HepG2 (cell line): Measurements from ENCODE around the gene IL22RA1. TPM values are rescaled to one million over a fixed set of nuclear protein-coding genes. Genes with fewer than 3 reads are reported as not detected.
A peak's percentile ranks its signal among the peaks of the same experiment; 100 is the strongest.

Experiments
- ERF ChIP-seq: IDR thresholded peaks from 2 replicates; pipeline ENCODE4 v1.6.1; 2018; ENCODE audit warnings: missing biosample characterization, missing genetic modification reagents
- FOXA3 ChIP-seq: IDR thresholded peaks from 2 replicates; pipeline ENCODE4 v1.6.1; 2016; ENCODE audit warnings: missing genetic modification reagents, missing compliant biosample characterization
- FOXM1 ChIP-seq: sonication (generic); formaldehyde crosslinking; IDR thresholded peaks from 2 replicates; pipeline ENCODE4 v1.5.0; 2020; ENCODE audit warnings: missing genetic modification reagents
- FOXP1 ChIP-seq, 2 experiments: fragments of 450-650 bp in 1 of 2; IDR thresholded peaks; 2 replicates each; pipeline ENCODE4 v1.6.1; 2017 to 2018; ENCODE audit warnings: antibody characterized with exemption in 1 of 2
- HMG20A ChIP-seq: IDR thresholded peaks from 2 replicates; pipeline ENCODE4 v1.6.1; 2016; ENCODE audit warnings: borderline replicate concordance
- KDM3A ChIP-seq: IDR thresholded peaks from 2 replicates; pipeline ENCODE4 v1.6.1; 2018; ENCODE audit warnings: low read depth, missing compliant biosample characterization
- MED1 ChIP-seq: sonication (generic); formaldehyde crosslinking; IDR thresholded peaks from 2 replicates; pipeline ENCODE4 v1.4.0; 2020; ENCODE audit warnings: missing genetic modification reagents
- MEIS2 ChIP-seq: sonication (generic); formaldehyde crosslinking; IDR thresholded peaks from 2 replicates; pipeline ENCODE4 v1.9.0; 2021; ENCODE audit warnings: mild to moderate bottlenecking, missing genetic modification reagents
- MIXL1 ChIP-seq: IDR thresholded peaks from 2 replicates; pipeline ENCODE4 v1.6.1; 2016
- MYC ChIP-seq: sonication (generic); formaldehyde crosslinking; IDR thresholded peaks from 2 replicates; pipeline ENCODE4 v1.9.0; 2021; ENCODE audit warnings: missing genetic modification reagents, borderline replicate concordance
- NR1H2 ChIP-seq: sonication (generic); formaldehyde crosslinking; IDR thresholded peaks from 2 replicates; pipeline ENCODE4 v1.8.1; 2022; ENCODE audit warnings: low read depth, missing genetic modification reagents, borderline replicate concordance
- PATZ1 ChIP-seq: sonication (generic); formaldehyde crosslinking; IDR thresholded peaks from 2 replicates; pipeline ENCODE4 v1.4.0; 2020; ENCODE audit warnings: missing genetic modification reagents
- PAXIP1 ChIP-seq: sonication (generic); formaldehyde crosslinking; conservative IDR thresholded peaks from 2 replicates; pipeline ENCODE4 v1.4.0; 2020; ENCODE audit warnings: mild to moderate bottlenecking, missing genetic modification reagents, moderate library complexity
- SALL1 ChIP-seq: sonication (generic); formaldehyde crosslinking; IDR thresholded peaks from 2 replicates; pipeline ENCODE4 v1.8.0; 2022; ENCODE audit warnings: mild to moderate bottlenecking, missing genetic modification reagents
- SMC3 ChIP-seq: IDR thresholded peaks from 2 replicates; pipeline ENCODE4 v1.6.1; 2011; ENCODE audit warnings: low read length, improper control_type of control experiment
- TEAD3 ChIP-seq: optimal IDR thresholded peaks from 2 replicates; pipeline ENCODE3; 2016; ENCODE audit warnings: borderline replicate concordance
- TFE3 ChIP-seq: IDR thresholded peaks from 2 replicates; pipeline ENCODE4 v1.6.1; 2016
- ZNF143 ChIP-seq: sonication (generic); formaldehyde crosslinking; IDR thresholded peaks from 2 replicates; pipeline ENCODE4 v1.4.0; 2020; ENCODE audit warnings: missing genetic modification reagents
- ZNF615 ChIP-seq: sonication (generic); formaldehyde crosslinking; IDR thresholded peaks from 2 replicates; pipeline ENCODE4 v1.5.0; 2020; ENCODE audit warnings: mild to moderate bottlenecking, missing genetic modification reagents, borderline replicate concordance
- ZNF644 ChIP-seq: IDR thresholded peaks from 2 replicates; pipeline ENCODE4 v1.6.1; 2016; ENCODE audit warnings: low read depth
- ZNF724P ChIP-seq: sonication (generic); formaldehyde crosslinking; IDR thresholded peaks from 2 replicates; pipeline ENCODE4 v1.8.0; 2022; ENCODE audit warnings: missing genetic modification reagents, borderline replicate concordance
- ZNF770 ChIP-seq: sonication (generic); formaldehyde crosslinking; IDR thresholded peaks from 2 replicates; pipeline ENCODE4 v1.5.0; 2020; ENCODE audit warnings: mild to moderate bottlenecking, missing genetic modification reagents
- ZSCAN25 ChIP-seq: sonication (generic); formaldehyde crosslinking; IDR thresholded peaks from 2 replicates; pipeline ENCODE4 v1.8.0; 2022; ENCODE audit warnings: mild to moderate bottlenecking, missing genetic modification reagents
- polyA plus RNA-seq, 8 experiments: library from polyadenylated mRNA; depleted of rRNA in 3 of 8; stranded (reverse) in 7 of 8; unstranded in 1 of 8; fragments of >200 nt; fragmentation: Illumina TruSeq in 4 of 8; extraction: Trizol in 4 of 8; gene quantifications; 2 replicates each; pipeline versions ENCODE4 v1.2.1 to v1.2.3, GENCODE V29; 2011 to 2016; ENCODE audit warnings: low read depth in 4 of 8, missing spikeins in 1 of 8, mixed read lengths in 1 of 8; ENCODE audit not compliant: insufficient read depth in 1 of 8
- total RNA-seq, 5 experiments: library from RNA; depleted of rRNA; stranded (reverse); fragments of >200 nt; fragmentation: Illumina TruSeq; extraction: Trizol; gene quantifications; 2 replicates each; pipeline ENCODE4 v1.2.3, GENCODE V29; 2016; ENCODE audit warnings: low read depth in 1 of 5

IL22RA1 gene
- total and polyA plus RNA-seq, 2 of the 13 experiments (the other 11 are each of a cell fraction or from before 2014, with no cell fraction given), result 4.4 to 10.2 TPM

- TF ChIP-seq PAXIP1 (CRISPR knock-in tag) (peak; percentile 45; the same call in 1 of the 2 replicates), SALL1 (CRISPR knock-in tag) (no peak), SMC3 (no peak), ZSCAN25 (CRISPR knock-in tag) (no peak), ZNF644 (CRISPR knock-in tag) (peak; percentile 75; the same call in 1 of the 2 replicates), KDM3A (CRISPR knock-in tag) (no peak), MEIS2 (CRISPR knock-in tag) (peak; percentile 48; the same call in 1 of the 2 replicates), PATZ1 (CRISPR knock-in tag) (0 out of 2 replicates have a peak, but pooled peaks have one; percentile 36), TFE3 (CRISPR knock-in tag) (peak; percentile 69; the same call in 1 of the 2 replicates), ZNF615 (no peak), FOXP1 (IDR thresholded peaks at IDR 0.05) (no peak), FOXP1 (CRISPR knock-in tag; IDR thresholded peaks at IDR 0.05) (peak; percentile 60), ZNF770 (CRISPR knock-in tag) (peak; percentile 51), ZNF724P (CRISPR knock-in tag) (no peak), ERF (no peak), MYC (CRISPR knock-in tag) (0 out of 2 replicates have a peak, but pooled peaks have one; percentile 27), TEAD3 (CRISPR knock-in tag) (peak; percentile 33), MED1 (peak; percentile 40; the same call in 1 of the 2 replicates), MIXL1 (peak; percentile 21; the same call in 1 of the 2 replicates), HMG20A (peak; percentile 33; the same call in 1 of the 2 replicates), FOXA3 (peak; percentile 89), ZNF143 (CRISPR knock-in tag) (peak; percentile 35; the same call in 1 of the 2 replicates), FOXM1 (CRISPR knock-in tag) (no peak), NR1H2 (no peak)
Observed at GRCh38 chr1:24114753-24115152, 28.2 kb downstream of the IL22RA1 start (continued).
